GM18511 (cell line): ENCODE data around the gene HINT2.

Source experiments
- ATAC-seq: cut with Tn5 transposase; IDR thresholded peaks from one replicate; pipeline ENCODE4 v1.9.1; 2021; ENCODE audit warnings: mild to moderate bottlenecking, moderate library complexity; ENCODE audit not compliant: unreplicated experiment

Gene HINT2

GRCh38 chr9:35814841-35815543 lies at the start of gene HINT2:
HINT2 (minus strand) TSS chr9:35815042; CDS start chr9:35814979, 63 bp downstream.
- peak; percentile 79 for ATAC-seq

- ATAC-seq, result no peak
Measured at GRCh38 chr9:35863583-35863982, 48.7 kb upstream of the HINT2 start.

- no peak for ATAC-seq
Measured at GRCh38 chr9:35862328-35862727, 47.5 kb upstream of the HINT2 start.

GRCh38 chr9:35861161-35861897 lies 46.5 kb upstream of the HINT2 start:
- ATAC-seq, result no peak

GRCh38 chr9:35859990-35860339 lies 45.1 kb upstream of the HINT2 start:
- ATAC-seq, result no peak

- no peak for ATAC-seq
Measured at GRCh38 chr9:35859310-35859989, 44.6 kb upstream of the HINT2 start.

GRCh38 chr9:35858458-35858857 lies 43.6 kb upstream of the HINT2 start:
- ATAC-seq, result no peak

GRCh38 chr9:35856882-35857281 lies 42.0 kb upstream of the HINT2 start:
- ATAC-seq, result no peak

GRCh38 chr9:35856206-35856605 lies 41.4 kb upstream of the HINT2 start:
- ATAC-seq, result no peak

GRCh38 chr9:35854091-35854762 lies 39.4 kb upstream of the HINT2 start:
- no peak for ATAC-seq

GRCh38 chr9:35852876-35853865 lies 38.3 kb upstream of the HINT2 start:
- no peak for ATAC-seq

GRCh38 chr9:35852267-35852815 lies 37.5 kb upstream of the HINT2 start:
- ATAC-seq, result no peak

GRCh38 chr9:35847792-35848572 lies 33.1 kb upstream of the HINT2 start:
- ATAC-seq, result peak; percentile 93

GRCh38 chr9:35845824-35846771 lies 31.3 kb upstream of the HINT2 start:
- no peak for ATAC-seq

- ATAC-seq, result no peak
Measured at GRCh38 chr9:35844628-35845270, 29.9 kb upstream of the HINT2 start.

- ATAC-seq, result no peak
Measured at GRCh38 chr9:35842795-35843194, 28.0 kb upstream of the HINT2 start.

- ATAC-seq, result no peak
Measured at GRCh38 chr9:35842020-35842745, 27.3 kb upstream of the HINT2 start.
